Measurements from ENCODE around the gene NDRG3.
"Not testable (repeated sequence)": the region's sequence is repeated elsewhere in the genome, so short reads cannot be mapped to it uniquely, and the experiment has no call there.

Gene NDRG3

GRCh38 chr20:36686504-36686903 is 59.4 kb downstream of the NDRG3 start:
- DNase-seq: no peak

DNA sequence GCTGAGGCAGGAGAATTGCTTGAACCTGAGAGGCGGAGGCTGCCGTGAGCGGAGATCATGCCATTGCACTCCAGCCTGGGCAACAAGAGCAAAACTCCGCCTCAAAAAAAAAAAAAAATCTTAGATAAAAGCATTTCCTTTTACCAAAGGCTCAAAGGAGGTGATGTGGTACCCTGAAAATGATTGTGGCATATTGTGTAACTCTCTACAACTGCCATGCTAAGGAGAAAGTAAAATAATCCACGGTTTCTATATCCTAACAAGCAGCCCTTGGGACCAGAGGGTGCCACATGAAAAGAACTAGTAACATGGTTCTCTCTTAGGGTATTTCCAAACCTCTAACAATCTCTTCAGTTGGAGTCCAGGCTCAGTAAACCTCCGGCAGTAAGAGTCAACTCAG is 61.1 kb downstream of the NDRG3 start:
- DNase-seq: no peak

GRCh38 chr20:36682311-36682710 is 63.6 kb downstream of the NDRG3 start:
- no peak for DNase-seq

GRCh38 chr20:36677422-36677771 is 68.5 kb downstream of the NDRG3 start:
- DNase-seq: no peak

DNA sequence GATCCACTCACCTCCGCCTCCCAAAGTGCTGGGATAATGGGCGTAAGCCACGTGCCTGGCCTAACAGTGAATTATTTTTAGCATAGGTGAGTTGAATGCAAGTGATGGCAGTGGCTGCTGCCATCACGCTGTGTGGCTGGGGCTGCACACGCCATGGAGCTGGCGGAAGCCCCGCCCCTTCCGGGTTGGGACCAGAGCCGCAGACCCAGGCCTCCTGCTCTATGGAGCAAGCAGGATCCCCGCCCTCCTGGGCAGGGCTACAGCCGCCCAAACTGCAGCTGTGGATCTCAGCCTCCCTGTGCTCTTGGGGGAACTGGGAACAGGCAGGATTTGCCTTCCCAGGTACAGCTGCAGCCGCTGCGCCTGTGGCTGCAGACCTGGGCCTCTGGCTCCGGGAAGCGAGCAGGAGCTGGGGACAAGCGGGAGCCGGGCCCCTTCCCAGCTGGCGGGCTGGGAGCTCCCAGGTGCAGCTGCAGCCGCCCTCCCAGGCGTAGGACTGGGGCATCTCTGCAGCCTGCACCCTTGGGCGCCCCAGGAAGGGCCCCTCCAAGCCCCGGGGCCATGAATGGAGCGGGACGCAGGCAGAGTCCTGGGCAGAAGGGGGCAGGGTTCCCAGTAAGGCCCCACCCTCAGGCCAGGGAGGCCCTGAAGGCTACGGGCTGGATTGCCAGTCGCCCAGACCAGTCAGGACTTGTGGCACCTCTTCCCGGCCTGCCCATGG is 69.0 kb downstream of the NDRG3 start:
- DNase-seq: no peak

DNA sequence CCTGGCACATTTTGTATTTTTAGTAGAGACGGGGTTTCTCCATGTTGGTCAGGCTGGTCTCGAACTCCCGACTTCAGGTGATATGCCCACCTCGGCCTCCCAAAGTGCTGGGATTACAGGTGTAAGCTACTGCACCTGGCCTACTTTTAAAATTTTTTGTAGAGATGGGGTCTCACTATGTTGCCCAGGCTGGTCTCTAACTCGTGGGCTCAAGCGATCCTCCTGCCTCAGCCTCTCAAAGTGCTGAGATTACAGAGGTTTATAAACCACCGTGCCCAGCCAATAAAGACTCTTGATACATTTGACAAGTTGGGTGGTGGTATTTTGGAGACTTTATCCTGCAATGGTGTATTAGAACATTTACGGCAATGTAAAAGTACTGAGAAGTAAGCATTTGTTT is 70.3 kb downstream of the NDRG3 start:
- DNase-seq: not testable (repeated sequence)

- no peak for DNase-seq
These were observed 72.9 kb downstream of the NDRG3 start for GRCh38 chr20:36672991-36673390.

DNA sequence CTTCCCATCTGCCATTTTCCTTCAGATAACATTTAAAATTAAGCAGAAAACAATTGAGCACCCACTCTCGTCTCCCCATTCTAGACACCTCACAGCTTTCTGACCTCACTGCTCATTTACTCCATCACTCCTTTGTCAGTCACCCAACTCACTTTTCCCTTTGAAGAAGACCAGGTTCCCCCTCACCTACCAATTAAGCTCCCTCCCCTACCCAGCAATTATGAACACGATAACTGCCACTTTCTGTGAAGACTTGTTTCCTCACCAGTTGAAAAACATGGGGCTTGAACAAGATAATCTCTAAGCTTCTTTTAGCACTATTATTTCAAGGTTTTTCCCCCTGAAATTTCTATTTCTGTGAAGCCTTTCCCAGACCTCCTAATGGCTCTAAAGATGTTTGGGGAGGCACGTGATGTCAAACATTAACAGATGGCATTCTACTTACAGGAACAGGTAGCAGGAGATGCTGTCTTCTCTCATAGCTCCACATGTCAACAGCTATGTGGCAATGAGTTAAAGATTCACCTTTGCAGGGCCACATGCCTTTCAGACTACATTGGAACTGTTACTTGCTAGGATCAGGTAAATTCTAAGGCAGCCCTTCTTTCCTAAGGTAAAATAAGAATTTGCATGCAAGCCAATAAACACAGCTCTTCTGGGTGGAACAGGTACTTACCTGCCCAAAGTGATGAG is 75.1 kb downstream of the NDRG3 start:
- peak in 1 of 2 experiments; percentile 17 for DNase-seq

GRCh38 chr20:36666181-36666740 is 79.6 kb downstream of the NDRG3 start:
- DNase-seq: peak in 1 of 2 experiments; percentile 25

- DNase-seq: no peak
These were observed 82.9 kb downstream of the NDRG3 start for GRCh38 chr20:36663031-36663430.

DNA sequence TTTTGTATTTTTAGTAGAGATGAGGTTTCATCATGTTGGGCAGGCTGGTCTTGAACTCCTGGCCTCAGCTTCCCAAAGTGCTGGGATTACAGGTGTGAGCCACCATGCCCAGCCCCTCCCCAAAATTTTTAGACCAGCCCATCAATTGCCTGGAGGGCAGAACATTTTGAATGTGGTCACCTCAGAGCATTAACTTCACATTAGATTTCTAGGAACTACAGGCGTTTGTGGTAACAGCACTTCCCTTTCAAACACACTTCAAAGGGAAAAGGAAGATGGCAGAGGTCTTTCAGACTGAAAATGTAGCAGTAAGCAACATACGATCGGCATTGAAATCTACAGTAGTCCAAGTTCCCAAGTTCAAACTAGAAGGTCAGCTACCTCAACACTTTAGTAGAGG is 87.6 kb downstream of the NDRG3 start:
- DNase-seq: no peak

- no peak for DNase-seq
These were observed 89.2 kb downstream of the NDRG3 start for GRCh38 chr20:36656733-36657132.

GRCh38 chr20:36655004-36655403 is 90.9 kb downstream of the NDRG3 start:
- no peak for DNase-seq

GRCh38 chr20:36654506-36654905 is 91.4 kb downstream of the NDRG3 start:
- no peak for DNase-seq

DNA sequence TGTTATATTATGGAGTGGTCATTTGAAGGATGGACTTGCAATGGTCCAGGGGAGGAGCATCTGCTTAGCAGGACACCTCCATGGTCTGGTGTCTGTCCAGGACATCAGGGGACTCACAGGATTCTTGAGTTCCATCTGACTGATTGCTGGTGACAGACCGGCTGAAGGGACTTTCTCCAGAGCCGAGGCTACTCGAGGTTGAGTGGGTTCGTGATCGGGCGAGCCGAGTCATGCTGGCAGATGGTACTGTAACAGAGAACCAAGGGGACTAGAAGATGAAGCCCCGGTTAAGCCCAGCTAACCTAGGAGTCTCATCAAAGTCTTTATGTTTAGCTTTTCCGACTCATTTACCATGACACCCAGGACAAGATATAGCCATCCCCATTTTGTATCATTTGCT is 92.4 kb downstream of the NDRG3 start:
- peak; percentile 19 to 47 for DNase-seq

GRCh38 chr20:36647196-36648121 is 98.4 kb downstream of the NDRG3 start:
- peak in 1 of 2 experiments; percentile 21 for DNase-seq

DNA sequence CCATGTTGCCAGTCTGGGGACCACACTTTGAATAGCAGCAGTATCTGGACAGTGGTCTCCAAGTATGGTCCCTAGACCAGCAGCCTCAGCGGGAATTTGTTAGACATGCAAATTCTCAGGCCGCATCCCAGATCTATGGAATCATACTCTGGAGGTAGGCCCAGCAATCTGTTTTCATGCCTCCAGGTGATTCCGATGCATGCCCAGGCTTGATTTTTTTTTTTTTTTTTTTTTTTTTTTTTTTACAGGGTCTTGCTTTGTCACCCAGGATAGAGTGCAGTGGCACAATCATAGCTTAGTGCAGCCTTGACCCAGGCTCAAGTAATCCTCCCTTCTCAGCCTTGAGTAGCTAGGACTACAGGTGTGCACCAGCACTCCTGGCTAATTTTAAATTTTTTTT is 99.2 kb downstream of the NDRG3 start:
- no peak for DNase-seq

DNA sequence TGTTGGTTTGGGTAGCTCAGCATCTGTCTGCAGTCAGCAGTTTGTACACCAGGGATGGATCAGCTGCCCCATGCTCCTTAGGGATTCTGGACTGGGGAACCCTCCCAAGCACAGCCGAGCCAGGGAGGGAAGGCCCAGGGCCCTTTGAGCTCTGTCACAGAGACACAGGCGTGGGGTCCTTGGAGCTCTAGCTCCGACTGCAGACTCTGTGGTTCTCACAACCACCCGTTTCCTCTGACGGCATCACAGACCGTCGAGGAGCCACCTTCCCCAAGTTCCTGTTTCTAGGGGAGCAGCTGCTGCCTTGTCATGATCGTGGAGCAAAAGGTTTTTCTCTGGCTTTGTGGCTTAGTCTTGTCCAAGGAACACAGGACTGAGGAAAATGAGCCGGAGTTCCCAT is 99.9 kb downstream of the NDRG3 start, which contains the start of gene SLA2:
Gene SLA2 (minus strand): TSS at position 199 of the 400 bp plus-strand sequence. CDS start 4,861 bp downstream, outside the sequence.
- no peak for DNase-seq

DNA sequence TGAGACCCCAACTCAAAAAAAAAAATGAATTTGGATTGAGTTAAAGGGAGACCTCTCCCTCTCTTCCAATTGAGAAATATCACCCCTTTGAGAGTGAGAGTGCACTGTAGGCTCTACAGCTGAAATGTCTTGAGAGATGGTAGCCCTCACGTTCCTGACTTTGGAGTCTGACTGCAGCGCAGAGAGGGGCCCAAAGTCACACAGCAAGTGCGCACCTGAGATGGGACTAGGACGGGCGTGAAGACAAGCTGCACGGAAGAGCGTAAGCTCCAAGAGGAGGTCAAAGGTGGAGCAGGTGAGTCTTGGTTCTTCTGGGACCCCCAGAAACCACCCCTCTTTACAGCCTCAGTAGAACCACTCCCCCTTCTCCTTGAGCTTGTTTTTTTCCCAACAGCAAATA is 100.5 kb downstream of the NDRG3 start:
- DNase-seq: no peak

GRCh38 chr20:36644706-36645095 is 101.2 kb downstream of the NDRG3 start:
- DNase-seq: no peak

DNA sequence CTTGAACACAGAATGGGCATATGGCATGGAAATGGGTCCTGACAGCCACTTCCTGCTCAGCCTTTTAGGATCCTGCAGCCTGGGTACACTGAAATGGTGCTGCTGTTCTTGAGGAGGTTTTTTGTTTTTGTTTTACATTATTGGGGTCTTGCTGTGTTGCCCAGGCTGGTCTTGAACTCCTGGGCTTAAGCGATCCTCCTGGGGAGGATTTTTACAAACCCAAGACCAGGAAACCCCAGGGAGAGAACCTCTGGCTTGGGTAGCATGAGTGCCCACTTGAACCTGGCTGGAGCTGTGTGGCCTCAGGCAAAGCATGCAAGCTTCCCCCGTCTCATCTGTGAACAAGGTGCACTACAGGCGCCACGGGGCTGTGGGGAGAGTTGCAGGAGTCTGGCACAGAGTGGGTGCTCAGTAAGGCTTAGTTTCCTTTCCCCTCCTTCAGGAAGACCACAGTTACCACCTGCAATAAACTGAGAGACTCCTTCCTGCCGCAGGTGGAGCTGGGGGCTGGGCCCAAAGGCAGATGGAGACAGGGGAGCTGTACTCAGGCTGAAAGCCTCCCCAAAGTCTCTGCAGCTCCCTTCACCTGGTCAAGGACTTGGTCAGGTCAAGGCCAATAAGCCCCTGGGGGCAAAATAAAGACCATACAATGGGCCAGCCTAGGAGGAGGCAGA is 101.7 kb downstream of the NDRG3 start:
- no peak for DNase-seq

- DNase-seq: no peak
These were observed 103.8 kb downstream of the NDRG3 start for GRCh38 chr20:36642136-36642535.

DNA sequence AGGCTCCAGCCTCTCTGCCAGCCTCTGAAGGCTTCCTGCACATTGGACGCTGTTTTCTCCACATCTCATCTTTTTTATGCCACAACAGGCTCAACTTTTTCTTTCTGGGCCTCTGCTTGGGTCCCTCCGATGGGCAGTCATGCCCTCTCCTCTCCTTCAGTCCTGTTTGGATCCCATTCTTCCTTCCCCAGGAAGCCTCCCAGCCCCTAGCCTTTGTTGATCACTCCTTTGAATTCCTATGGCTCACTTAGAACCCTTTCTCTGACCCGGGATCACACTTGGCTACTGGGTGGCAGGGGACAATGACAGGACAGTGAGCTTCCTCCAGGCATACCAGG is 104.4 kb downstream of the NDRG3 start:
- no peak for DNase-seq

Data from NCI-H524 (cell line).